Gastrocnemius medialis (tissue), 4 donors: ENCODE measurements around the gene CENPP.

Experiments
- POLR2A ChIP-seq, 2 donors: fragments of 450-650 bp; IDR thresholded peaks; one replicate each; pipeline ENCODE4 v1.6.1; 2017; ENCODE audit warnings: antibody characterized with exemption in 2 of 2, mild to moderate bottlenecking in 2 of 2, moderate library complexity in 2 of 2
- TF ChIP-seq, protein P1 (sequence below), 5 experiments: fragments of 450-650 bp in 3 of 5; fragments of 200-600 bp in 2 of 5; sonication (generic) in 2 of 5; IDR thresholded peaks in 4 of 5; conservative IDR thresholded peaks in 1 of 5; 1 replicate in 4 of 5; 2 replicates in 1 of 5; pipeline ENCODE4 v1.5.1; 2016 to 2019; ENCODE audit warnings: antibody characterized with exemption in 5 of 5, mild to moderate bottlenecking in 3 of 5, moderate library complexity in 3 of 5

- TF ChIP-seq, protein P1, sequence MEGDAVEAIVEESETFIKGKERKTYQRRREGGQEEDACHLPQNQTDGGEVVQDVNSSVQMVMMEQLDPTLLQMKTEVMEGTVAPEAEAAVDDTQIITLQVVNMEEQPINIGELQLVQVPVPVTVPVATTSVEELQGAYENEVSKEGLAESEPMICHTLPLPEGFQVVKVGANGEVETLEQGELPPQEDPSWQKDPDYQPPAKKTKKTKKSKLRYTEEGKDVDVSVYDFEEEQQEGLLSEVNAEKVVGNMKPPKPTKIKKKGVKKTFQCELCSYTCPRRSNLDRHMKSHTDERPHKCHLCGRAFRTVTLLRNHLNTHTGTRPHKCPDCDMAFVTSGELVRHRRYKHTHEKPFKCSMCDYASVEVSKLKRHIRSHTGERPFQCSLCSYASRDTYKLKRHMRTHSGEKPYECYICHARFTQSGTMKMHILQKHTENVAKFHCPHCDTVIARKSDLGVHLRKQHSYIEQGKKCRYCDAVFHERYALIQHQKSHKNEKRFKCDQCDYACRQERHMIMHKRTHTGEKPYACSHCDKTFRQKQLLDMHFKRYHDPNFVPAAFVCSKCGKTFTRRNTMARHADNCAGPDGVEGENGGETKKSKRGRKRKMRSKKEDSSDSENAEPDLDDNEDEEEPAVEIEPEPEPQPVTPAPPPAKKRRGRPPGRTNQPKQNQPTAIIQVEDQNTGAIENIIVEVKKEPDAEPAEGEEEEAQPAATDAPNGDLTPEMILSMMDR (IDR thresholded peaks at IDR 0.05 in 4 of 5, conservative IDR thresholded peaks at IDR 0.05 in 1 of 5) = no peak
- TF ChIP-seq POLR2A (IDR thresholded peaks at IDR 0.05) = no peak
Measured at GRCh38 chr9:92426501-92427145, 100.9 kb downstream of the CENPP start.
